ENCODE results near the gene IL4I1.
"Not testable (repeated sequence)": the region's sequence is repeated elsewhere in the genome, so short reads cannot be mapped to it uniquely, and the experiment has no call there.

IL4I1 gene, protein sequence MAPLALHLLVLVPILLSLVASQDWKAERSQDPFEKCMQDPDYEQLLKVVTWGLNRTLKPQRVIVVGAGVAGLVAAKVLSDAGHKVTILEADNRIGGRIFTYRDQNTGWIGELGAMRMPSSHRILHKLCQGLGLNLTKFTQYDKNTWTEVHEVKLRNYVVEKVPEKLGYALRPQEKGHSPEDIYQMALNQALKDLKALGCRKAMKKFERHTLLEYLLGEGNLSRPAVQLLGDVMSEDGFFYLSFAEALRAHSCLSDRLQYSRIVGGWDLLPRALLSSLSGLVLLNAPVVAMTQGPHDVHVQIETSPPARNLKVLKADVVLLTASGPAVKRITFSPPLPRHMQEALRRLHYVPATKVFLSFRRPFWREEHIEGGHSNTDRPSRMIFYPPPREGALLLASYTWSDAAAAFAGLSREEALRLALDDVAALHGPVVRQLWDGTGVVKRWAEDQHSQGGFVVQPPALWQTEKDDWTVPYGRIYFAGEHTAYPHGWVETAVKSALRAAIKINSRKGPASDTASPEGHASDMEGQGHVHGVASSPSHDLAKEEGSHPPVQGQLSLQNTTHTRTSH

DNA sequence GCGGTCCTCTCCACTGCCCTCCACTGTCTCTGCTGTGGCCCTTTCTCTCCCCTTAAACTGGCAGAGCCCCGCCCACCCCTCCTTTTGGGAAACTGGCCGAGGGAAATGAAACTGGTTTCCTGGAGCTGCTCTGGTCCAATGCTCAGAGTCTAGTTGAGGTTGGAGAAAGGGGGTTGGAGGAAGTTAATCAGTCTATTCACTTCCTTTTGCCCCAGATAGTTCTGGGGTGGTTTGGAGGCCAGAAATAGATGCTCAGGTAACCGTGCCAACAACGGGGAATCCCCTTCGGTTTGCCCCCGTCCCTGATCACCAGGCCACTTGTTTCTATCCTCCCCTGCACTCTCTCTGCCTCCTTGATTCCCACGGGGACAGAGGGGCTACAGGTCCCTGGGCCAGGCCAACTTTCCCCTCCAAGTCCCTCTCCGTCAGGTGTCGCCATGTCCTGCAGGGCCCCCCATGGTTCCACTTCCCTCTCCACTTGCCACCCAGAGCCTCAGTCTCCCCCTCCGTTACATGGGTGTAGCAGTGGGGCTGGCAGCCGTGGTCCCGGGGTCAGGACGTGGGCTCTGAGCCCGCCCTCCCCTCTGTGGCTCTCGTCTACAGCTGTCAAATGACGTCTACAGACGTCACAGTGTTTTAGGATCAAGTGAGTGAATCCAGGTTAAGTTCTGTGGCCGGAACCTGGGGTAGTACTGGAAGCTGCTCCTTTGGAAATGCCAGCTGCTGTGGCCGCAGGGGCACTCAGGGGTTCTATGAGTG is at the start of gene IL4I1:
Gene IL4I1, minus strand, starts transcription at position 25 of the 759 bp plus-strand sequence. CDS start 727 bp downstream, outside the sequence.
- Mint-ChIP-seq H3K4me3 (peak within 1 kb of the TSS; percentile 92), H3K27ac (peak within 1 kb of the TSS; percentile 99), H3K9me3 (no peaks in the 10 kb centered on the region), H3K4me1 (peaks cover 68% of the 10 kb centered on the region), H3K36me3 (peaks cover 5% of the 10 kb centered on the region)
- ATAC-seq (peak; percentile 76), DNase-seq (ENCODE audit: low spot score in 2 of 2) (peak; percentile 70 to 86)

DNA sequence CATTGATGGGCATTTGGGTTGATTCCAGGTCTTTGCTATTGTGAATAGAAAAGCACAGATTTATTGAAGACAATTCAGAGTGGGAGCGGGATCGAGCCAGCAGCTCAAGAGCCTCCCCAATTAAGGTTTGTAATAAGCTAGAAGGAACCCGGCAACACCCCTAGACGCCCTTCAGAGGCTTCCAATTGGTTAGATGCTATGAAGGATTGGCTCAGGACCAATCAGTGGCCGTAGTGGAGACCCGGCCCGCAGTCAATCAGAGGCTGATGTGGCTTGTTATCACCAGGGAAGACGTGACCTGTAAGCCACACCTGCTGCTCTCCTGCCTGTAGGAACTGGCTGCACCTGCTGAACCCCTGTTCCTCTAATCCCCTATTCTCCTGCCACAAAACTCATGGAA is 49.7 kb upstream of the IL4I1 start:
- no peaks in the 10 kb centered on the region for H3K36me3 Mint-ChIP-seq
- H3K9me3 Mint-ChIP-seq, result no peaks in the 10 kb centered on the region
- H3K4me3 Mint-ChIP-seq, result no peak overlapping the region
- ATAC-seq, result no peak
- no peak for DNase-seq (ENCODE audit: low spot score in 2 of 2)
- peaks cover 16% of the 10 kb centered on the region for H3K4me1 Mint-ChIP-seq
- H3K27ac Mint-ChIP-seq, result no peak overlapping the region

DNA sequence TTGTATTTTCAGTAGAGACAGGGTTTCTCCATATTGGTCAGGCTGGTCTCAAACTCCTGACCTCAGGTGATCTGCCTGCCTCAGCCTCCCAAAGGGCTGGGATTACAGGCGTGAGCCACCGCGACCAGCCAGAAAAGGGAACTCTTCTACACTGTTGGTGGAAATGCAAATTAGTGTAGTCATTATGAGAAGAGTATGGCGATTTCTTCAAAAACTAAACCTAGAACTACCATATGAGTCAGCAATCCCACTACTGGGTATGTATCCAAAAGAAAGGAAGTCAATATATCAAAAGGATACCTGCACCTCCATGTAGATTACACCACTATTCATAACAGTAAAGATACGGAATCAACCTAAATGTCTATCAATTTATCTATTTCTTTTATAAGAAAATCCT is 47.9 kb upstream of the IL4I1 start:
- not testable (repeated sequence) for H3K9me3 Mint-ChIP-seq; H3K36me3 Mint-ChIP-seq; H3K4me3 Mint-ChIP-seq; DNase-seq (ENCODE audit: low spot score in 2 of 2); H3K27ac Mint-ChIP-seq
- H3K4me1 Mint-ChIP-seq, result peaks cover 22% of the 10 kb centered on the region
- peak; percentile 86 for ATAC-seq

DNA sequence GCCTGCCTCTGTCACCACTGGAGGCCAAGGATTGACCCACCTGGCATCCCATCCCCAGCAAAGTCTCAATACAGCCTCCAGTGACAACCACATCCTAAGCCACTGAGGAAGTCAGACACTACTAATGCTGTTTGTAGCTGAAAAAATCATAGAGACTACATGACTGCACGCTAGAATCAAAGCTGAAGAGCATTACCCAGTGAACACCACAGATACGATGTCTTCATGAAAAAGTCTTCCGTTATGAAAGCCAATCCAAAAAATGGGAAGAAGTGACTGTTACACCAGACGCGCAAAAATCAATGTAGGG is 43.8 kb upstream of the IL4I1 start:
- Mint-ChIP-seq H3K9me3 (no peaks in the 10 kb centered on the region), H3K4me1 (peaks cover 28% of the 10 kb centered on the region), H3K36me3 (no peaks in the 10 kb centered on the region), H3K4me3 (no peak overlapping the region), H3K27ac (no peak overlapping the region)
- DNase-seq (ENCODE audit: low spot score in 2 of 2), result no peak
- no peak for ATAC-seq

DNA sequence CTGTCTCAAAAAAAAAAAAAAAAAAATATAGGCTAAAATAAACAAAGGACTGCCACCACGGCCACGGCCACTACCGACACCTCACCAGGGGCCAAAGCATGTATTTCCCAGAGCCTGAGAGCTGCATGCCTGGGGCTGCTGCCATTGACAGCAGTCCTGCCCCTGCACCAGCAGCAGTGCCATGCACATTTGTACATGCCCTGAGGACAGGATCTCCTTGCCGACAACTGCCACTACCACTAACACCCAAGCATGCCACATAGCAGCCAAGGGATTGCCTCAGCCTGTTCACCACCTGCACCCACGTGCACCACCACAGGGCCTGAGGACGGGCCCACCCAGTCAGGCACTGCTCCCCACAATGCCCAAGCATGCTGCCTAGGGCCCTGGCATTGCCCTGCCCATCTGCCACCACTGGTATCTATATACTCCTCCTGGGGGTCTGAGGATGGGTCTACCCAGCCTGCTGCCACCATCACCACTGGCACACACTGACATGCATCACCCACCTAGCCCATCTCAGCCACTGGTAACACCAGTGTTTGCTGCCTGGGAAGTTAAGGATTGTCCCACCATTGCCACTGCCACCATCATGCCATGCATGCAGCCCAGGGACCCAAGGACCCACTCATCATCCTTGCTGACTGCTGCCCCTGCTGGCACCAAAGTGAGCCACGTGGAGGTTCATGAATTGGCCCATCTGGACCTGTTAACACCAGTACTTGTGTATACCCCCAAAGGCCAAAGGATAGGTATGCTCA is 43.2 kb upstream of the IL4I1 start:
- peaks cover under 1% of the 10 kb centered on the region for H3K36me3 Mint-ChIP-seq
- H3K27ac Mint-ChIP-seq, result no peak overlapping the region
- DNase-seq (ENCODE audit: low spot score in 2 of 2), result no peak
- ATAC-seq, result no peak
- H3K4me1 Mint-ChIP-seq, result peaks cover 27% of the 10 kb centered on the region
- no peaks in the 10 kb centered on the region for H3K9me3 Mint-ChIP-seq
- no peak overlapping the region for H3K4me3 Mint-ChIP-seq

DNA sequence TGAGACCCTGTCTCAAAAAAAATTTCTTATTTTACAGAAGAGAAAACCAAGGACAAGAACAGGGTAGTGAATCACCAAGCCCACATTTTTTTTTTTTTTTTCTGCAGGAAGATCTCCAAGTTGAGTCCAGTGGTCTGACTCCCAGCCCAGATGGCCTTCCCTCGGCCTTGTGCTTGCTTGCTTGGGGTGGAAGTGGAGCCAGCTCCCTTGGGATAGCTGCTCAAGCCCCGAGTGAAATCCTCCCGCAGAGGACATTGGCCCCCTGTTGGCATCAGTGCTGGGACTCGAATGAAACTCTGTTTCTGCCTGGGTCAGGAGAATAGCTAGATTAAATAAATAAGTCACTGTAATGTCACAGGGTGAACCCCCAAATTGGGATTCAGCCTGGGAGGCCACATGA is 42.0 kb upstream of the IL4I1 start:
- H3K36me3 Mint-ChIP-seq, result peaks cover 13% of the 10 kb centered on the region
- H3K9me3 Mint-ChIP-seq, result no peaks in the 10 kb centered on the region
- peaks cover 20% of the 10 kb centered on the region for H3K4me1 Mint-ChIP-seq
- ATAC-seq, result no peak
- H3K27ac Mint-ChIP-seq, result no peak overlapping the region
- no peak overlapping the region for H3K4me3 Mint-ChIP-seq
- no peak for DNase-seq (ENCODE audit: low spot score in 2 of 2)

DNA sequence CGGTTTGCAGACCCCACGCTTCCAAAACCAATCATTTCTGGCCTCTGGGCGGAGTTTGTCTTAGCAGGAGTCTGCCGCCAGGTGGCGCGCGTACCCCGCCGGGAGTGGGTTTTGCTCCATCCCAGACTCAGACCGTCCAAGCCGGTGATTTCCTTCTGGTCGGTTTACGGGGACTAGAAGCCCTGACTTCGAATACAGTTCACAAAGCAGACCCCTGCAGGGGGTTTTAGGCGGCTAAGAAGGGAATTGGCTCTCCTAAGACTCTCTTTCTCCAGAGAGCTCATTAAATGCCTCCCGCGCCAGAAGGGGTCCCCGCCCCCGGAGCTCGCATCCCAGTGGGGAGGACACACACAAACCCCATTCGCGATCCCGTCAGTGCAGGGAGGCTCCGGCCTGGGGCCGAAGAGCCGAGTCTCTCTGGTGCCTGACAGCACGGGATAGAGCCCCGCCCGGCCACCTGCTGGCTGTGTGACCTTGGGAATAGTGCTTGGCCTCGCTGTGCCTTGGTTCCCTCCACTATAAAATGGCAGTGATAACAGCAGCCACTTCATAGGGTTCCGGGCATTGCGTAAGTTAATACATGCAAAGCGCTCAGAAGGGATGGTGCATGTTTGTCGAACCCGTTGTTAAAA is 41.2 kb upstream of the IL4I1 start:
- Mint-ChIP-seq H3K4me1 (peaks cover 21% of the 10 kb centered on the region), H3K36me3 (peaks cover 20% of the 10 kb centered on the region), H3K4me3 (peak overlapping the region; percentile 42)

DNA sequence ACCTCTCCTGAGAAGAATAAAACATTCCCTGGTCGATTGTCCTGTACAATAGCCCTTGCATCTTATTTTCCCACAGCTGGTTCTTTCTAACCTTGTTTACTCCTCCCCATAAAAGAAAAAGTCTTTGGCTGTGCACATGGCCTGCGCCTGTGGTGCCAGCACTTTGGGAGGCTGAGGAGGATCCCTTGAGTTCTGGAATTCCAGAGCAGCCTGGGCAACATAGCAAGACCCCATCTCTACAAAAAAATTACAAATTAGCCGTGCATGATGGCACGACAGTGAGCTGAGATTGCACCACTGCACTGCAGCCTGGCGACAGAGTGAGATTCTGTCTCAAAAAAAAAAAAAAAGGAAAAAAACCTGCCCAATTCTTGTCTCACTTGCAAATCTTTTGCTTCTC is 39.9 kb upstream of the IL4I1 start:
- peak overlapping the region; percentile 12 for H3K27ac Mint-ChIP-seq
- H3K4me1 Mint-ChIP-seq, result peaks cover 34% of the 10 kb centered on the region
- ATAC-seq, result no peak
- H3K36me3 Mint-ChIP-seq, result peaks cover 33% of the 10 kb centered on the region
- DNase-seq (ENCODE audit: low spot score in 2 of 2), result no peak
- H3K9me3 Mint-ChIP-seq, result no peaks in the 10 kb centered on the region
- H3K4me3 Mint-ChIP-seq, result no peak overlapping the region

More for the DNA sequence above, 41.2 kb upstream of the IL4I1 start:
- peak; percentile 88 to 92 for DNase-seq (ENCODE audit: low spot score in 2 of 2)
- Mint-ChIP-seq H3K27ac (no peak overlapping the region), H3K9me3 (no peaks in the 10 kb centered on the region)
- peak; percentile 85 for ATAC-seq

DNA sequence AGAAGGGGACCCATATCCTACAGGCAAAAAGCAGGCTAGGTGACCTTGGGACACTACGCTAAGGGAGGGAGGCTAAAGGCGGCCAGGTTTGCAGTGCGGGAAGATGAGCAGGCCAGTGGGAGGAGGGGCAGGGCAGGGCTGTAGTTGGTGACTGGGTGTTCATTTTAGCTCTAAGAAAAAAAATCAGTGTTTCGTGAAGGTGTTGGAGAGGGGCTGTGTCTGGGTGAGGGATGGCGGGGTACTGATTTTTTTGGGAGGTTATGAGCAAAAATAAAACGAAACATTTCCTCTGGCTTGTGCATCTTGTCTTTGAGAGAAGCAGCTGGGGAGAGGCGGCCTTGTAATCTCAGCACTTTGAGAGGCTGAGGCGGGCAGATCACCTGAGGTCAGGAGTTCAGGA is 37.0 kb upstream of the IL4I1 start:
- no peak for DNase-seq (ENCODE audit: low spot score in 2 of 2)
- no peak overlapping the region for H3K27ac Mint-ChIP-seq
- H3K4me1 Mint-ChIP-seq, result peaks cover 55% of the 10 kb centered on the region
- no peaks in the 10 kb centered on the region for H3K9me3 Mint-ChIP-seq
- peaks cover 62% of the 10 kb centered on the region for H3K36me3 Mint-ChIP-seq
- H3K4me3 Mint-ChIP-seq, result peak overlapping the region; percentile 93
- ATAC-seq, result no peak

DNA sequence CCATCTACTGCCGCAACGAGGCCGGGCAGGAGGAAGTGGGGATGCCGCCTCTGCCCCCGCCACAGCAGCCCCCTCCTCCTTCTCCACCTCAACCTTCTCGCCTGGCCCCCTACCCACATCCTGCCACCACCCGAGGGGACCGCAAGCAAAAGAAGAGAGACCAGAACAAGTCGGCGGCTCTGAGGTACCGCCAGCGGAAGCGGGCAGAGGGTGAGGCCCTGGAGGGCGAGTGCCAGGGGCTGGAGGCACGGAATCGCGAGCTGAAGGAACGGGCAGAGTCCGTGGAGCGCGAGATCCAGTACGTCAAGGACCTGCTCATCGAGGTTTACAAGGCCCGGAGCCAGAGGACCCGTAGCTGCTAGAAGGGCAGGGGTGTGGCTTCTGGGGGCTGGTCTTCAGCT is 36.0 kb upstream of the IL4I1 start:
- no peak for ATAC-seq
- peaks cover 63% of the 10 kb centered on the region for H3K4me1 Mint-ChIP-seq
- peaks cover 71% of the 10 kb centered on the region for H3K36me3 Mint-ChIP-seq
- H3K9me3 Mint-ChIP-seq, result no peaks in the 10 kb centered on the region
- DNase-seq (ENCODE audit: low spot score in 2 of 2), result no peak
- peak overlapping the region; percentile 97 for H3K27ac Mint-ChIP-seq
- H3K4me3 Mint-ChIP-seq, result peak overlapping the region; percentile 93

DNA sequence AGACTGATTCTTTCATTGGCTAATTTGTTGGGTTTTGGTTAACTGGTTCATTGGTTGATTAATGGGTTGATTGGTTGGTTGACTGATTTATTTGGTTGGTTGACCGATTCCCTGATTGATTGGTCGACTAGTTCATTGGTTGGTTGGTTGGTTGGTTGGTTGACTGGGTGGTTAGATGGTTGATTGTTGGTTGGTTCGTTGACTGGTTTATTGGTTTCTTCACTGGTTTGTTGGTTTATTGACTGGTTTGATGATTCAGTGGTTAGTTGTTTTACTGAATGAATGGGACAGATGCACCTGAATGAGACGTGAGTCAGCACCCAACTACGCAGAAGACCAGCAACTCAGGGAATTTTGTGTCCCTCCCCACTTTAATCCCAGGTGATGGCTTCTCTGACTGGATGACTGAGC is 35.4 kb upstream of the IL4I1 start:
- H3K4me3 Mint-ChIP-seq, result peak overlapping the region; percentile 93
- peaks cover 70% of the 10 kb centered on the region for H3K4me1 Mint-ChIP-seq
- no peak for ATAC-seq
- peaks cover 78% of the 10 kb centered on the region for H3K36me3 Mint-ChIP-seq
- peak overlapping the region; percentile 97 for H3K27ac Mint-ChIP-seq
- no peak for DNase-seq (ENCODE audit: low spot score in 2 of 2)
- H3K9me3 Mint-ChIP-seq, result no peaks in the 10 kb centered on the region

DNA sequence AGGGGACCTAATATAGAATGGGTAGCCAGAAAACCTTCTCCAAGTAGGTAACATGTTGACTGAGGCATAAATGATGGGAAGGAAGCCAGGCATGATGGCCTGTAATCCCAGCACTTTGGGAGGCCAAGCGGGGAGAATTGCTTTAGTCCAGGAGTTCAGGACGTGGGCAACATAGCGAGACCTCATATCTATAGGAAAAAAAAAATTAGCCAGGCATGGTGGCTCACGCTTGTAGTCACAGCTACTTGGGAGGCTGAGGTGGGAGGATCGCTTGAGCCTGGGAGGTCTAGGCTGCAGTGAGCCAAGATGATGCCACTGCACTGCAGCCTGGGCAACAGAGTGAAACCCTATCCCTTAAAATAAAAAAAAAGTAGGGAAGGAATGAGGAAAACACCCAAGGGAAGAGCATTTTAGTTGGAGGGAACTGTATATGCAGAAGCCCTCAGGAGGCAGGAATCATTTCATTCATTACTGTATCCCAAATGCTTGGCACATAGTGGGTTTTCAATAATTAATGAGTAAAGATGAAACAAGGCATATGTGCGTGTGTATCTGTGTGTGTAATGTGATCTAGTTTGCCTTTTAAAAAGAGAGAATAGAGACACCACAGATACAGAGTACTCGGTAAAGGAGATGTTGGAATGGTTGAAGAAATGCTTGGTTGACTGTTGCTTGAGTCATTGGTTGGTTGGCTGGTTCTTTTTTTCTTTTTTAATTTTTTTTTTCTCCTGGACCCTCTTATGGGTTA is 34.8 kb upstream of the IL4I1 start:
- H3K4me1 Mint-ChIP-seq, result peaks cover 74% of the 10 kb centered on the region
- peaks cover 84% of the 10 kb centered on the region for H3K36me3 Mint-ChIP-seq
- peak overlapping the region; percentile 93 for H3K4me3 Mint-ChIP-seq
- H3K9me3 Mint-ChIP-seq, result no peaks in the 10 kb centered on the region
- DNase-seq (ENCODE audit: low spot score in 2 of 2), result no peak
- peak overlapping the region; percentile 97 for H3K27ac Mint-ChIP-seq
- ATAC-seq, result no peak

DNA sequence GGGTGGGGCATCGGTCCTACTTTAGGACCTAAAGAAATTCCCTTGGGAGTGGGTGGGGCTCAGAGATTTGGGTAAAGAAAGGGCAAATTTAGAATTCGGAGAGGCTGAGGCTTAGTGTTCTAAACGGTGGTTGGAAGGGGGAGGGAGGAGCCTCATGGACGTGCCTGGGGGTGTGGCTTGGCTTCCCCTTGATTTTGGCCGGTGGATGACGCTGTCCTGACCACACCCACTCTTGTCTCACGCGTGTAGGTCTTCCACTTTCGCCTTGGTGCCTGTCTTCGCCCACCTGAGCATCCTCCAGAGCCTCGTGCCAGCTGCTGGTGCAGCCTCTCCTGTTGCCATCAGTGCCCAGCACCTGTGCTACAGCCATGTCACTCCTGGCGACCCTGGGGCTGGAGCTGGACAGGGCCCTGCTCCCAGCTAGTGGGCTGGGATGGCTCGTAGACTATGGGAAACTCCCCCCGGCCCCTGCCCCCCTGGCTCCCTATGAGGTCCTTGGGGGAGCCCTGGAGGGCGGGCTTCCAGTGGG is 33.9 kb upstream of the IL4I1 start:
- H3K27ac Mint-ChIP-seq, result peak overlapping the region; percentile 97
- H3K36me3 Mint-ChIP-seq, result peaks cover 93% of the 10 kb centered on the region
- H3K4me3 Mint-ChIP-seq, result peak overlapping the region; percentile 93
- no peak for DNase-seq (ENCODE audit: low spot score in 2 of 2)
- no peaks in the 10 kb centered on the region for H3K9me3 Mint-ChIP-seq
- peaks cover 74% of the 10 kb centered on the region for H3K4me1 Mint-ChIP-seq
- ATAC-seq, result no peak

Measured in stimulated activated effector memory CD8-positive, alpha-beta T cell treated with anti-CD3 and anti-CD28 coated beads, Interleukin-12 subunit alpha, Interleukin-12 subunit beta, amount 100 ng/mL, for 72 hours (primary cell).